AG09309 (cell line): ENCODE results near the gene CASZ1.

Experiments used
- DNase-seq: peaks from one replicate; pipeline ENCODE4 v3.0.0-alpha.2; 2010; ENCODE audit warnings: low read depth
- H3K4me3 ChIP-seq: 2 replicates; pipeline ENCODE4 v1.5.1; 2011; ENCODE audit warnings: mild to moderate bottlenecking, low read depth, low read length, moderate library complexity; ENCODE audit not compliant: control insufficient read depth
- CTCF ChIP-seq: IDR thresholded peaks from 2 replicates; pipeline ENCODE4 v1.5.1; 2011; ENCODE audit warnings: mild to moderate bottlenecking, low read depth, low read length, inconsistent platforms; ENCODE audit not compliant: insufficient read depth, control insufficient read depth; ENCODE audit errors: missing control alignments

The CASZ1 gene

GRCh38 chr1:10644307-10645128, 151.9 kb downstream of the CASZ1 start:
- TF ChIP-seq CTCF, result no peak
- H3K4me3 ChIP-seq, result no peak overlapping the region
- DNase-seq, result no peak

GRCh38 chr1:10643607-10644306, 152.7 kb downstream of the CASZ1 start:
- no peak overlapping the region for H3K4me3 ChIP-seq
- DNase-seq, result no peak
- TF ChIP-seq CTCF, result no peak

GRCh38 chr1:10642403-10643080, 153.9 kb downstream of the CASZ1 start:
- DNase-seq, result no peak
- no peak overlapping the region for H3K4me3 ChIP-seq
- no peak for TF ChIP-seq CTCF

- H3K4me3 ChIP-seq, result no peak overlapping the region
- no peak for TF ChIP-seq CTCF
- no peak for DNase-seq
Measured at GRCh38 chr1:10641976-10642375, 154.5 kb downstream of the CASZ1 start.

- H3K4me3 ChIP-seq, result no peak overlapping the region
- TF ChIP-seq CTCF, result no peak
Measured at GRCh38 chr1:10640843-10641553, 155.4 kb downstream of the CASZ1 start.

More at GRCh38 chr1:10640843-10641553, 155.4 kb downstream of the CASZ1 start:
- no peak for DNase-seq
